IMR-90 (cell line): ENCODE measurements around the gene ALLC. TPM values are rescaled to one million over a fixed set of nuclear protein-coding genes. Genes with fewer than 3 reads are reported as not detected.

Experiments
- ATAC-seq: fragments of 200-7000 bp; cut with Tn5 transposase; 2 replicates; pipeline ENCODE4 v1.9.1; 2020; ENCODE audit warnings: low read depth, mild to moderate bottlenecking, moderate library complexity
- BruUV-seq: library from RNA; stranded (reverse); fragments of 400-500 nt; replicated peaks from 2 replicates; lab custom pipeline; 2021; lab: Mats Ljungman, UMichigan
- CTCF ChIA-PET: fragments of 300-600 bp; formaldehyde crosslinking; extraction: SDS; loops from one replicate; lab custom pipeline; 2021; ENCODE audit warnings: antibody characterized with exemption; lab: Yijun Ruan, JAX
- POLR2A ChIA-PET: fragments of 300-600 bp; sonication (Branson Sonifier 250); formaldehyde crosslinking; loops from one replicate; lab custom pipeline; 2022; ENCODE audit warnings: antibody characterized with exemption; ENCODE audit not compliant: unreplicated experiment; lab: Charles Lee
- DNase-seq: peaks from one replicate; pipeline ENCODE4 v3.0.0; 2013
- H2AFZ ChIP-seq: replicated peaks from 2 replicates; pipeline ENCODE3; 2013; ENCODE audit warnings: low read length, mild to moderate bottlenecking; ENCODE audit not compliant: poor library complexity
- H2AK5ac ChIP-seq: 2 replicates; pipeline ENCODE4 v1.6.1; 2013; ENCODE audit warnings: low read depth, low read length, inconsistent platforms
- H2AK9ac ChIP-seq: replicated peaks from 2 replicates; pipeline ENCODE3; 2013; ENCODE audit warnings: mild to moderate bottlenecking, low read depth, low read length, moderate library complexity; ENCODE audit not compliant: poor library complexity
- H2BK120ac ChIP-seq: 2 replicates; pipeline ENCODE4 v1.6.1; 2013; ENCODE audit warnings: low read depth, low read length, inconsistent platforms
- H2BK15ac ChIP-seq: 3 replicates; pipeline ENCODE4 v1.6.1; 2013; ENCODE audit warnings: low read depth, low read length, inconsistent platforms
- H2BK20ac ChIP-seq: 2 replicates; pipeline ENCODE4 v1.6.1; 2013; ENCODE audit warnings: low read depth, mild to moderate bottlenecking, inconsistent platforms, low read length, moderate library complexity
- H2BK5ac ChIP-seq: 2 replicates; pipeline ENCODE4 v1.6.1; 2013; ENCODE audit warnings: mild to moderate bottlenecking, low read depth, low read length, inconsistent platforms; ENCODE audit not compliant: poor library complexity, severe bottlenecking
- H3K14ac ChIP-seq: replicated peaks from 2 replicates; pipeline ENCODE4 v1.6.1; 2013; ENCODE audit warnings: low read depth, low read length, inconsistent platforms
- H3K18ac ChIP-seq: 2 replicates; pipeline ENCODE4 v1.6.1; 2013; ENCODE audit warnings: low read depth, low read length, control low read depth
- H3K23ac ChIP-seq: 2 replicates; pipeline ENCODE4 v1.6.1; 2013; ENCODE audit warnings: low read depth, low read length, inconsistent platforms
- H3K27ac ChIP-seq: 2 replicates; pipeline ENCODE4 v1.5.1; 2013; ENCODE audit warnings: mild to moderate bottlenecking, control low read depth, low read length; ENCODE audit not compliant: insufficient read depth
- H3K27me3 ChIP-seq: 2 replicates; pipeline ENCODE4 v1.6.1; 2013; ENCODE audit warnings: low read length; ENCODE audit not compliant: control insufficient read depth, insufficient read depth
- H3K36me3 ChIP-seq: 2 replicates; pipeline ENCODE4 v1.6.1; 2013; ENCODE audit warnings: low read length, mixed read lengths; ENCODE audit not compliant: control insufficient read depth, insufficient read depth
- H3K4ac ChIP-seq: 2 replicates; pipeline ENCODE4 v1.6.1; 2013; ENCODE audit warnings: low read depth, low read length, inconsistent platforms
- H3K4me1 ChIP-seq: 2 replicates; pipeline ENCODE4 v1.6.1; 2013; ENCODE audit warnings: low read length, mixed read lengths; ENCODE audit not compliant: control insufficient read depth, insufficient read depth
- H3K4me2 ChIP-seq: 2 replicates; pipeline ENCODE4 v1.6.1; 2013; ENCODE audit warnings: low read depth, mild to moderate bottlenecking, control low read depth, low read length, moderate library complexity
- H3K4me3 ChIP-seq: 2 replicates; pipeline ENCODE4 v1.5.1; 2013; ENCODE audit warnings: low read depth, mild to moderate bottlenecking, control low read depth, low read length, moderate library complexity; ENCODE audit not compliant: insufficient read depth
- H3K56ac ChIP-seq: 2 replicates; pipeline ENCODE4 v1.6.1; 2013; ENCODE audit warnings: low read length, inconsistent platforms; ENCODE audit not compliant: insufficient read depth; ENCODE audit errors: extremely low read depth
- H3K79me1 ChIP-seq, 2 experiments: 2 replicates each; pipeline ENCODE4 v1.6.1; 2013; ENCODE audit warnings: low read length in 2 of 2, inconsistent platforms in 1 of 2, low read depth in 1 of 2
- H3K9ac ChIP-seq: 2 replicates; pipeline ENCODE4 v1.6.1; 2013; ENCODE audit warnings: low read depth, low read length, control low read depth
- H3K9me1 ChIP-seq: 2 replicates; pipeline ENCODE4 v1.6.1; 2013; ENCODE audit warnings: low read length, inconsistent platforms; ENCODE audit not compliant: insufficient read depth
- H3K9me3 ChIP-seq: 2 replicates; pipeline ENCODE4 v1.6.1; 2013; ENCODE audit warnings: low read length; ENCODE audit not compliant: control insufficient read depth, insufficient read depth
- H4K20me1 ChIP-seq: 2 replicates; pipeline ENCODE4 v1.6.1; 2013; ENCODE audit warnings: low read length, inconsistent platforms; ENCODE audit not compliant: insufficient read depth
- H4K5ac ChIP-seq: 2 replicates; pipeline ENCODE4 v1.6.1; 2013; ENCODE audit warnings: mild to moderate bottlenecking, low read depth, low read length, control low read depth
- H4K8ac ChIP-seq, 2 experiments: 2 replicates each; pipeline ENCODE4 v1.6.1; 2013; ENCODE audit warnings: low read depth in 2 of 2, low read length in 2 of 2, control low read depth in 1 of 2, inconsistent platforms in 1 of 2
- H4K91ac ChIP-seq: 2 replicates; pipeline ENCODE4 v1.6.1; 2013; ENCODE audit warnings: low read depth, low read length, inconsistent platforms; ENCODE audit not compliant: insufficient read depth
- BHLHE40 ChIP-seq: fragments of 150-350 bp; IDR thresholded peaks from 2 replicates; pipeline ENCODE4 v1.6.1; 2016; ENCODE audit warnings: mild to moderate bottlenecking, low read depth, low read length
- CEBPB ChIP-seq: IDR thresholded peaks from 2 replicates; pipeline ENCODE4 v1.6.1; 2012; ENCODE audit warnings: low read depth, low read length, improper control_type of control experiment
- CHD1 ChIP-seq: IDR thresholded peaks from 2 replicates; pipeline ENCODE4 v1.6.1; 2012; ENCODE audit warnings: low read depth, low read length, improper control_type of control experiment
- FOS ChIP-seq: fragments of 150-350 bp; IDR thresholded peaks from 2 replicates; pipeline ENCODE4 v1.6.1; 2016; ENCODE audit warnings: low read depth, low read length
- MAFK ChIP-seq: IDR thresholded peaks from 2 replicates; pipeline ENCODE4 v1.6.1; 2012; ENCODE audit warnings: low read depth, low read length, improper control_type of control experiment
- MAZ ChIP-seq: IDR thresholded peaks from 2 replicates; pipeline ENCODE4 v1.6.1; 2012; ENCODE audit warnings: low read depth, mild to moderate bottlenecking, low read length, improper control_type of control experiment, moderate library complexity, borderline replicate concordance
- POLR2A ChIP-seq: IDR thresholded peaks from 2 replicates; pipeline ENCODE4 v1.6.1; 2012; ENCODE audit warnings: mild to moderate bottlenecking, low read depth, low read length
- RCOR1 ChIP-seq: IDR thresholded peaks from 2 replicates; pipeline ENCODE4 v1.6.1; 2012; ENCODE audit warnings: mild to moderate bottlenecking, low read length, improper control_type of control experiment; ENCODE audit not compliant: insufficient replicate concordance
- SMC3 ChIP-seq: fragments of 150-350 bp; IDR thresholded peaks from 2 replicates; pipeline ENCODE4 v1.6.1; 2016; ENCODE audit warnings: low read depth, mild to moderate bottlenecking, antibody characterized with exemption, low read length, moderate library complexity
- USF2 ChIP-seq: fragments of 150-350 bp; IDR thresholded peaks from 2 replicates; pipeline ENCODE4 v1.6.1; 2017; ENCODE audit warnings: mild to moderate bottlenecking, antibody characterized with exemption, low read length, low read depth
- WGBS, 2 experiments: methylation state at CpG; one replicate each; pipeline versions ENCODE4 v1.1.5 to v1.1.7; 2013; ENCODE audit warnings: missing lambda C conversion rate in 2 of 2; ENCODE audit not compliant: insufficient read length in 1 of 2; ENCODE audit errors: extremely low coverage in 2 of 2; 5-methylcytosine and 5-hydroxymethylcytosine counted together
- dilution Hi-C: fragments of 300-500 bp; cut with HindIII; formaldehyde crosslinking; loops from one replicate; pipeline ENCODE4 v1.14.3; 2018; ENCODE audit warnings: low sequenced_read_pairs; ENCODE audit not compliant: unreplicated experiment
- in situ Hi-C: fragments of 300-500 bp; cut with MboI; formaldehyde crosslinking; loops from 3 replicates; pipeline ENCODE4 v1.14.3; 2019; ENCODE audit warnings: low sequenced_read_pairs, inconsistent platforms, mixed read lengths
- intact Hi-C: fragments of 100-400 bp; cut with micrococcal nuclease; formaldehyde crosslinking; loops from 2 replicates; pipeline ENCODE4 v1.10.0; 2022
- polyA plus RNA-seq, 3 experiments: library from polyadenylated mRNA; depleted of rRNA; stranded (reverse); fragments of >200 nt; gene quantifications; 2 replicates each; pipeline ENCODE4 v1.2.3, GENCODE V29; 2012; ENCODE audit warnings: low replicate concordance in 1 of 3
- total RNA-seq: library from RNA; depleted of rRNA; stranded (reverse); fragments of >200 nt; gene quantifications from 2 replicates; pipeline ENCODE4 v1.2.3, GENCODE V29; 2012
- TF ChIP-seq, protein P1 (sequence below): fragments of 150-350 bp; IDR thresholded peaks from 2 replicates; pipeline ENCODE4 v1.6.1; 2016; ENCODE audit warnings: low read depth, mild to moderate bottlenecking, low read length, moderate library complexity, borderline replicate concordance

The ALLC gene
- total and polyA plus RNA-seq, 2 of the 4 experiments (the other 2 are of a cell fraction) = not detected

DNA sequence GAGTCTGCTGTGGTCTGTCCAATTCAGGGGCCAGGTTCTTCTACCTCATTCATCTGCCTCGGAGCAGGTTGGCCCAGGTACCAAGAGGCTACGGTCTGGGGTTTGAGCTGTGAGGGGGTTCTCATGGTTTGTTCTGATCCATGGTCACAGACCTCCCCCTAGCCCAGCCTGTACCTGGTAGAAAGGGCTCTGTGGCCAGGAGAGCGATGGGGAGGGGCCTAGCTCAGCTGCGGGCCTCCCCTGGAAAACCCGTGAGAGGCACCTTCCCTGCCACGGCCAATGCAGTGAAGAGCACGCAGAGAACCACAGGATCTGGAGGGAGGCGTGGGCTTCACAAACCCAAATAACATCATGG, 19.6 kb upstream of the ALLC start:
- TF ChIP-seq POLR2A = no peak
- TF ChIP-seq MAFK = no peak
- no peak for TF ChIP-seq FOS
- no peak for TF ChIP-seq RCOR1
- TF ChIP-seq, protein P1, sequence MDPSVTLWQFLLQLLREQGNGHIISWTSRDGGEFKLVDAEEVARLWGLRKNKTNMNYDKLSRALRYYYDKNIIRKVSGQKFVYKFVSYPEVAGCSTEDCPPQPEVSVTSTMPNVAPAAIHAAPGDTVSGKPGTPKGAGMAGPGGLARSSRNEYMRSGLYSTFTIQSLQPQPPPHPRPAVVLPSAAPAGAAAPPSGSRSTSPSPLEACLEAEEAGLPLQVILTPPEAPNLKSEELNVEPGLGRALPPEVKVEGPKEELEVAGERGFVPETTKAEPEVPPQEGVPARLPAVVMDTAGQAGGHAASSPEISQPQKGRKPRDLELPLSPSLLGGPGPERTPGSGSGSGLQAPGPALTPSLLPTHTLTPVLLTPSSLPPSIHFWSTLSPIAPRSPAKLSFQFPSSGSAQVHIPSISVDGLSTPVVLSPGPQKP = no peak
- no peak for TF ChIP-seq CEBPB
- no peak for TF ChIP-seq MAZ
- no peak for TF ChIP-seq CHD1
- TF ChIP-seq SMC3 = no peak
- TF ChIP-seq BHLHE40 = no peak
- no peak for TF ChIP-seq USF2
- in situ Hi-C loops (no loop called here), intact Hi-C loops (no loop called here), dilution Hi-C loops (no loop called here)
- no TSS peak for BruUV-seq
- no peak overlapping the region for H3K9ac ChIP-seq
- no peaks in the 10 kb centered on the region for H3K36me3 ChIP-seq
- DNase-seq (no peak), ATAC-seq (no peak)
- no peak overlapping the region for H3K23ac ChIP-seq
- H2BK120ac ChIP-seq = no peak overlapping the region
- H2AFZ ChIP-seq = no peak overlapping the region
- no peaks in the 10 kb centered on the region for H3K9me1 ChIP-seq
- H3K79me1 ChIP-seq = no peaks in the 10 kb centered on the region
- H2BK20ac ChIP-seq = no peak overlapping the region
- H4K5ac ChIP-seq = no peak overlapping the region
- H3K4me2 ChIP-seq = no peak overlapping the region
- ChIA-PET POLR2A (no interaction called here), CTCF (no interaction called here)
- H3K4ac ChIP-seq = no peak overlapping the region
- no peak overlapping the region for H2BK5ac ChIP-seq
- no peak overlapping the region for H4K8ac ChIP-seq
- H3K4me1 ChIP-seq = no peaks in the 10 kb centered on the region
- no peak overlapping the region for H3K27ac ChIP-seq
- no peak overlapping the region for H4K91ac ChIP-seq
- no peak overlapping the region for H3K18ac ChIP-seq
- H3K9me3 ChIP-seq = no peaks in the 10 kb centered on the region
- no CpG with 5 or more reads among the region's 8 CpGs for WGBS, 2 experiments
- H3K4me3 ChIP-seq = no peak overlapping the region
- H4K20me1 ChIP-seq = no peaks in the 10 kb centered on the region
- no peak overlapping the region for H2AK9ac ChIP-seq
- H3K14ac ChIP-seq = no peak overlapping the region
- H3K56ac ChIP-seq = no peak overlapping the region
- no peak overlapping the region for H2BK15ac ChIP-seq
- no peak overlapping the region for H2AK5ac ChIP-seq
- peaks cover 9% of the 10 kb centered on the region; the same call in 1 of the 2 replicates for H3K27me3 ChIP-seq
